H1 (cell line): ENCODE results near the gene LRP1.

Experiments
- GTF2F1 ChIP-seq: IDR thresholded peaks from 2 replicates; pipeline ENCODE4 v1.6.1; 2012; ENCODE audit warnings: low read depth, low read length, improper control_type of control experiment, borderline replicate concordance
- TF ChIP-seq, protein P1 (sequence below), 3 experiments: IDR thresholded peaks; 1 replicate in 2 of 3; 2 replicates in 1 of 3; pipeline versions ENCODE4 v1.5.1 to v1.6.1; 2011; ENCODE audit warnings: low read length in 3 of 3, mild to moderate bottlenecking in 3 of 3, inconsistent platforms in 2 of 3, low read depth in 1 of 3, moderate library complexity in 1 of 3; ENCODE audit not compliant: insufficient read depth in 1 of 3; ENCODE audit errors: control extremely low read depth in 1 of 3

DNA sequence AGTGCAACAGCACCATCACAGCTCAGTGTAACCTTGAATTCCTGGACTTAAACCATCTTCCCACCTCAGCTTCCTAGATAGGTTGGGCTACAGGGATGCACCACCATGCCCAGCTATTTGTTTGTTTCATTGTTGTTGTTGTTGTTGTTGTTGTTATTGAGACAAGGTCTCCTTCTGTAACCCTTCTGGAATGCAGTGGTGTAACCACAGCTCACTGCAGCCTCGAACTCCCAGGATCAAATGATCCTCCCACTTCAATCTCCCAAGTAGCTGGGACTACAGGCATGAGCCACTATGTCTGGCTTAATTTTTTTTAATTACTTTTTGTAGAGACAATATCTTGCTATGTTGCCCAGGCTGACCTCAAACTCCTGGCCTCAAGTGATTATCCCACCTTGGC lies 48.5 kb upstream of the LRP1 start:
- TF ChIP-seq, protein P1, sequence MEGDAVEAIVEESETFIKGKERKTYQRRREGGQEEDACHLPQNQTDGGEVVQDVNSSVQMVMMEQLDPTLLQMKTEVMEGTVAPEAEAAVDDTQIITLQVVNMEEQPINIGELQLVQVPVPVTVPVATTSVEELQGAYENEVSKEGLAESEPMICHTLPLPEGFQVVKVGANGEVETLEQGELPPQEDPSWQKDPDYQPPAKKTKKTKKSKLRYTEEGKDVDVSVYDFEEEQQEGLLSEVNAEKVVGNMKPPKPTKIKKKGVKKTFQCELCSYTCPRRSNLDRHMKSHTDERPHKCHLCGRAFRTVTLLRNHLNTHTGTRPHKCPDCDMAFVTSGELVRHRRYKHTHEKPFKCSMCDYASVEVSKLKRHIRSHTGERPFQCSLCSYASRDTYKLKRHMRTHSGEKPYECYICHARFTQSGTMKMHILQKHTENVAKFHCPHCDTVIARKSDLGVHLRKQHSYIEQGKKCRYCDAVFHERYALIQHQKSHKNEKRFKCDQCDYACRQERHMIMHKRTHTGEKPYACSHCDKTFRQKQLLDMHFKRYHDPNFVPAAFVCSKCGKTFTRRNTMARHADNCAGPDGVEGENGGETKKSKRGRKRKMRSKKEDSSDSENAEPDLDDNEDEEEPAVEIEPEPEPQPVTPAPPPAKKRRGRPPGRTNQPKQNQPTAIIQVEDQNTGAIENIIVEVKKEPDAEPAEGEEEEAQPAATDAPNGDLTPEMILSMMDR (IDR thresholded peaks at IDR 0.05; ENCODE audit: control extremely low read depth in 1 of 3, insufficient read depth in 1 of 3, low read depth in 1 of 3, low read length in 3 of 3), result no peak
- TF ChIP-seq GTF2F1, result no peak
